Endothelial cell of umbilical vein (primary cell): Measurements from ENCODE around the gene VASN. TPM values are rescaled to one million over a fixed set of nuclear protein-coding genes. Genes with fewer than 3 reads are reported as not detected.

Source experiments
- BruUV-seq: library from RNA; stranded (reverse); fragments of 400-500 nt; replicated peaks from 2 replicates; lab custom pipeline; 2021; lab: Mats Ljungman, UMichigan
- CTCF ChIA-PET: fragments of 300-600, 350-600 bp; sonication (Branson Sonifier 250); formaldehyde crosslinking; loops from one replicate; lab custom pipeline; 2021; ENCODE audit warnings: antibody characterized with exemption, inconsistent platforms; lab: Charles Lee
- POLR2A ChIA-PET: fragments of 300-600, 350-600 bp; sonication (Branson Sonifier 250); formaldehyde crosslinking; loops from one replicate; lab custom pipeline; 2021; ENCODE audit warnings: antibody characterized with exemption, inconsistent platforms; lab: Charles Lee
- DNase-seq: peaks from one replicate; pipeline ENCODE4 v3.0.0-alpha.2; 2011; ENCODE audit warnings: low read depth, low spot score
- FAIRE-seq: peaks from 2 replicates; lab custom pipeline; 2011; peaks lifted over from hg19 to GRCh38; lab: Jason Lieb, UNC
- H2AFZ ChIP-seq: 2 replicates; pipeline ENCODE4 v1.6.0; 2012; ENCODE audit warnings: low read depth, low read length, control low read depth, inconsistent platforms
- H3K27ac ChIP-seq: 2 replicates; pipeline ENCODE4 v1.5.1; 2011; ENCODE audit warnings: low read depth, mild to moderate bottlenecking, control low read depth, low read length, moderate library complexity; ENCODE audit not compliant: insufficient read depth
- H3K27me3 ChIP-seq, 2 experiments: 2 replicates each; pipeline versions ENCODE4 v1.6.0 to v1.6.1; 2011; ENCODE audit warnings: low read length in 2 of 2, mixed read lengths in 1 of 2; ENCODE audit not compliant: control insufficient read depth in 2 of 2, insufficient read depth in 2 of 2
- H3K36me3 ChIP-seq, 2 experiments: 2 replicates in 1 of 2; 3 replicates in 1 of 2; pipeline ENCODE4 v1.5.1; 2011; ENCODE audit warnings: low read length in 2 of 2, mild to moderate bottlenecking in 1 of 2, moderate library complexity in 1 of 2; ENCODE audit not compliant: control insufficient read depth in 2 of 2, insufficient read depth in 2 of 2; ENCODE audit errors: extremely low read depth in 1 of 2
- H3K4me1 ChIP-seq: 3 replicates; pipeline ENCODE4 v1.5.1; 2011; ENCODE audit warnings: mild to moderate bottlenecking, low read length; ENCODE audit not compliant: control insufficient read depth, insufficient read depth; ENCODE audit errors: extremely low read depth
- H3K4me2 ChIP-seq: 2 replicates; pipeline ENCODE4 v1.6.1; 2011; ENCODE audit warnings: low read length, control low read depth, mixed read lengths; ENCODE audit not compliant: insufficient read depth
- H3K4me3 ChIP-seq, 3 experiments: fragments of 200-600 bp in 1 of 3; sonication (generic), shearing (Covaris generic) in 1 of 3; replicated peaks in 1 of 3; 2 replicates each; pipeline ENCODE4 v1.5.1; 2011 to 2016; ENCODE audit warnings: control low read depth in 3 of 3, low read length in 3 of 3, mild to moderate bottlenecking in 2 of 3, inconsistent platforms in 1 of 3, low read depth in 1 of 3, moderate library complexity in 1 of 3; ENCODE audit not compliant: insufficient read depth in 1 of 3
- H3K79me2 ChIP-seq: 2 replicates; pipeline ENCODE4 v1.6.0; 2012; ENCODE audit warnings: low read length, inconsistent platforms; ENCODE audit not compliant: control insufficient read depth, insufficient read depth
- H3K9ac ChIP-seq: replicated peaks from 2 replicates; pipeline ENCODE3; 2011; ENCODE audit warnings: low read length, control low read depth; ENCODE audit not compliant: insufficient read depth; ENCODE audit errors: extremely low read depth
- H3K9me1 ChIP-seq: replicated peaks from 3 replicates; pipeline ENCODE4 v1.6.0; 2011; ENCODE audit warnings: mild to moderate bottlenecking, low read length; ENCODE audit not compliant: control insufficient read depth, insufficient read depth; ENCODE audit errors: extremely low read depth
- H3K9me3 ChIP-seq: replicated peaks from 2 replicates; pipeline ENCODE4 v1.5.1; 2012; ENCODE audit warnings: low read length, inconsistent platforms; ENCODE audit not compliant: control insufficient read depth, insufficient read depth
- H4K20me1 ChIP-seq: replicated peaks from 2 replicates; pipeline ENCODE3; 2011; ENCODE audit warnings: mild to moderate bottlenecking, low read length; ENCODE audit not compliant: control insufficient read depth, insufficient read depth; ENCODE audit errors: extremely low read depth
- EZH2 ChIP-seq: IDR thresholded peaks from 2 replicates; pipeline ENCODE4 v1.6.1; 2012; ENCODE audit warnings: borderline replicate concordance, low read depth, mild to moderate bottlenecking, moderate library complexity, low read length, inconsistent platforms; ENCODE audit not compliant: severe bottlenecking
- FOS ChIP-seq: IDR thresholded peaks from 2 replicates; pipeline ENCODE4 v1.6.1; 2011; ENCODE audit warnings: mild to moderate bottlenecking, low read length, moderate library complexity, borderline replicate concordance; ENCODE audit not compliant: insufficient read depth
- GATA2 ChIP-seq: IDR thresholded peaks from 2 replicates; pipeline ENCODE4 v1.7.0; 2011; ENCODE audit warnings: low read depth, mild to moderate bottlenecking, moderate library complexity, mixed read lengths, low read length; ENCODE audit not compliant: insufficient read length, insufficient read depth
- POLR2A ChIP-seq: IDR thresholded peaks from 2 replicates; pipeline ENCODE4 v1.6.1; 2012; ENCODE audit warnings: low read depth, mild to moderate bottlenecking, control low read depth, low read length
- dilution Hi-C: fragments of 300-500 bp; cut with MboI; formaldehyde crosslinking; loops from one replicate; pipeline ENCODE4 v1.15.0; 2019; ENCODE audit warnings: low sequenced_read_pairs; ENCODE audit not compliant: extremely low pct_ligation_motif_present
- intact Hi-C: fragments of 100-400 bp; cut with micrococcal nuclease; formaldehyde crosslinking; loops from one replicate; pipeline ENCODE4 v1.10.0; 2022
- polyA plus RNA-seq, 4 experiments: library from polyadenylated mRNA; depleted of rRNA in 3 of 4; stranded (reverse) in 3 of 4; unstranded in 1 of 4; fragments of >200 nt; gene quantifications; 2 replicates each; pipeline versions ENCODE4 v1.2.1 to v1.2.3, GENCODE V29; 2011 to 2012; ENCODE audit warnings: missing spikeins in 1 of 4
- total RNA-seq: library from RNA; stranded (reverse); gene quantifications from 2 replicates; pipeline ENCODE4 v1.2.3, GENCODE V29; 2021
- TF ChIP-seq, protein P1 (sequence below), 2 donors: IDR thresholded peaks; 1 replicate in 1 of 2; 2 replicates in 1 of 2; pipeline ENCODE4 v1.5.1; 2011; ENCODE audit warnings: low read length in 2 of 2, mild to moderate bottlenecking in 2 of 2, moderate library complexity in 2 of 2, control low read depth in 1 of 2, inconsistent platforms in 1 of 2, low read depth in 1 of 2; ENCODE audit not compliant: insufficient read depth in 1 of 2; ENCODE audit errors: extremely low read depth in 1 of 2

Gene VASN
- total and polyA plus RNA-seq, 2 donors (not counting 3 experiments of a cell fraction or from before 2014, with no cell fraction given), result 0.41 to 0.42 TPM

DNA sequence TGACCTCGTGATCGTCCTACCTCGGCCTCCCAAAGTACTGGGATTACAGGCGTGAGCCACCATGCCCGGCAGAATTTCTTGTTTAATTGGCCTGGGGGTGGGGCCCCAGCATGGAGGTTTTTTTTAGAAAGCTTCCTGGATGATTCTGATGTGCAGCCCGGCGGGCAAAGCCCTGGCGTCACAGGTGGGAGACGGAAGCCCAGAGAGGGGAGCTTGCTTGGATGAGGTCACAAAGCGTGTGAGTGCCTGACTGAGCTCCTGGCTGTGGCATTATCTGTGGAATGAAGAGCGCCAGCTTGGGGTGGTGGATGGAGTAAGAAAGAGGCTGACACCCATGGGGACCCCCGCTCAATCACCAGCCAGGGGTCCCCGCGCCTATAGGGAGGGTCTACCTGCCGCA, 4.1 kb downstream of the VASN start:
- H3K27me3 ChIP-seq, result no peaks in the 10 kb centered on the region
- no peaks in the 10 kb centered on the region for H3K9me1 ChIP-seq
- intact Hi-C loops (no loop called here), dilution Hi-C loops (no loop called here)
- peaks cover 6% of the 10 kb centered on the region for H3K4me1 ChIP-seq
- H3K27ac ChIP-seq, result no peak overlapping the region
- H3K79me2 ChIP-seq, result no peaks in the 10 kb centered on the region
- H3K9me3 ChIP-seq, result no peaks in the 10 kb centered on the region
- no peak overlapping the region for H3K4me3 ChIP-seq
- no peak overlapping the region for H2AFZ ChIP-seq
- DNase-seq (no peak), FAIRE-seq (no peak)
- no peaks in the 10 kb centered on the region for H3K36me3 ChIP-seq
- ChIA-PET POLR2A (no interaction called here), CTCF (interaction anchor here (3.3 kb wide), 1 partner anchor 27 kb away, joined by 11 read pairs; no protein-coding TSS in a partner anchor)
- no TSS peak for BruUV-seq
- TF ChIP-seq GATA2 (no peak), EZH2 (no peak), POLR2A (no peak), FOS (no peak)
- TF ChIP-seq, protein P1, sequence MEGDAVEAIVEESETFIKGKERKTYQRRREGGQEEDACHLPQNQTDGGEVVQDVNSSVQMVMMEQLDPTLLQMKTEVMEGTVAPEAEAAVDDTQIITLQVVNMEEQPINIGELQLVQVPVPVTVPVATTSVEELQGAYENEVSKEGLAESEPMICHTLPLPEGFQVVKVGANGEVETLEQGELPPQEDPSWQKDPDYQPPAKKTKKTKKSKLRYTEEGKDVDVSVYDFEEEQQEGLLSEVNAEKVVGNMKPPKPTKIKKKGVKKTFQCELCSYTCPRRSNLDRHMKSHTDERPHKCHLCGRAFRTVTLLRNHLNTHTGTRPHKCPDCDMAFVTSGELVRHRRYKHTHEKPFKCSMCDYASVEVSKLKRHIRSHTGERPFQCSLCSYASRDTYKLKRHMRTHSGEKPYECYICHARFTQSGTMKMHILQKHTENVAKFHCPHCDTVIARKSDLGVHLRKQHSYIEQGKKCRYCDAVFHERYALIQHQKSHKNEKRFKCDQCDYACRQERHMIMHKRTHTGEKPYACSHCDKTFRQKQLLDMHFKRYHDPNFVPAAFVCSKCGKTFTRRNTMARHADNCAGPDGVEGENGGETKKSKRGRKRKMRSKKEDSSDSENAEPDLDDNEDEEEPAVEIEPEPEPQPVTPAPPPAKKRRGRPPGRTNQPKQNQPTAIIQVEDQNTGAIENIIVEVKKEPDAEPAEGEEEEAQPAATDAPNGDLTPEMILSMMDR (IDR thresholded peaks at IDR 0.05; ENCODE audit: extremely low read depth in 1 of 2, insufficient read depth in 1 of 2, low read depth in 1 of 2, low read length in 2 of 2), result no peak
- no peak overlapping the region for H3K4me2 ChIP-seq
- H3K9ac ChIP-seq, result no peak overlapping the region
- no peaks in the 10 kb centered on the region for H4K20me1 ChIP-seq
